ENCODE measurements around the gene ZNF608.

Gene ZNF608

DNA sequence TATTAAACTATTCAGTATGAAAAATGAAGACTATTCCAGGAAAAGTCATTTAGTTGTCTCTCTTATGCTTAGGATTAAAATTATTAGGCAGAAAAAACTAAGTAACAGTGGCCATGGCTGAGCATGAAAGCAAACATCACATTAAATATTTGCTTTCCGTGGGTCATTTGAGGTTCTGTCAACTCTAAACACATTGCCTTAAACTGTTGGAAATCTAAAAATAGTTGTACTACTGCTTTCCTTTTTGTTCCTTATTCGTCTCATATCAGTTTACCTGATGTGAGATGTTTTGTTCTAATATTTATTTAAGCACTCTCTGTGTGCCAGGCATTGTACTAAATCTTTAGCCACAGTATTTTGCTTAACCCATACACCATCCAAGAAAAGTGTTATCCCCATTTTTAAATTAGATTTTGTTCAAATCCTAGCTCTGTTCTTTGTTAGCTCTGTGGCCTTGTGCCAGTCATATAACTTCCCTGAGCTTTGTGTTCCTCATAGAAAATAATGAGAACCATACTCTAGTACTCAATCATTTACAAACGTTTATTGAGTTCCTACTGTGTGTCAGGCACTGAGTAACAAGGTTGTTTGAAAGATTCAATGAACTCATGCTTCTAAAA lies 18.7 kb upstream of the ZNF608 start:
- H3K4me1 Mint-ChIP-seq = no peaks in the 10 kb centered on the region
- DNase-seq = no peak

DNA sequence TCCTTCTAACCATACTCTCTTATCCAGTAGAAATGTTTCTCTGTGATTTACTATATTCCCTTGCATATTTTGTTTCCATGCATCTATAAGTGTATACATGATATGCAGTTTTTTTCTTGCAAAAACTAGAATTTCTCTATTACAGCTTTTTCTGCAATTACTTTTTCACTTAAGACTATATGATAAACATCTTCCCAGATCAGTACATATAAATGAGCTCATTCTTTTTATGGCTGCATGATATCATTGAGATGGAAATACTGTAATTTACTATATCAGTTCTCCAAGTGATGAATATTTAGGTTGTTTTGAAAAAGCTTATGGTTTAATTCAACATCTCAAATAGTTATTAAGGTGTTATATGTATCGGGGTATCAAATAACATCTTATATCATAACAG lies 18.1 kb upstream of the ZNF608 start:
- H3K9me3 Mint-ChIP-seq = no peaks in the 10 kb centered on the region
- DNase-seq = no peak
- H3K27me3 Mint-ChIP-seq = no peaks in the 10 kb centered on the region
- no peak overlapping the region for H3K4me3 Mint-ChIP-seq
- no peaks in the 10 kb centered on the region for H3K4me1 Mint-ChIP-seq
- no peak overlapping the region for H3K27ac Mint-ChIP-seq
- ATAC-seq = no peak

More for the DNA sequence above, 18.7 kb upstream of the ZNF608 start:
- Mint-ChIP-seq H3K27ac (no peak overlapping the region), H3K4me3 (no peak overlapping the region), H3K27me3 (no peaks in the 10 kb centered on the region), H3K9me3 (peaks cover 0 to 4% of the 10 kb centered on the region in 2 donors)
- ATAC-seq = no peak

DNA sequence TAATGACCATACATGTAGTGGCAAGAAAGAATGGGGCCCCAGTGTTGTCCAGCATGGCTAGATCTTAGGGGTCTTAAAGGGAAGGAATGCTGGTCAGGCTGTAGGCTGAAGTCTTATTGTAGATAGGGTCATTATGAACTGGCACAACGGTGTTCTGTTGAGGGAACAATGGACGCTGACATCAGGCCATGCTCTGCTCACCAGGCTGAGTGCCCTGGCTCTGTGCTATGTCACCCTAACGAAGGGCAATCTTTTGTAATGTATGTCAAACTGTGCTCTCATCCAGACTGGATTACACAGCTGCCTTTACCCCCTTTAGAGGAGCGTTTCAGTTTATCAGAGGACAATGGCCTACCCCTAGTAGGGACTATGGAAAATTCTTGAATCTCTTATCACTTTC lies 14.6 kb upstream of the ZNF608 start:
- H3K27me3 Mint-ChIP-seq = no peaks in the 10 kb centered on the region

DNA sequence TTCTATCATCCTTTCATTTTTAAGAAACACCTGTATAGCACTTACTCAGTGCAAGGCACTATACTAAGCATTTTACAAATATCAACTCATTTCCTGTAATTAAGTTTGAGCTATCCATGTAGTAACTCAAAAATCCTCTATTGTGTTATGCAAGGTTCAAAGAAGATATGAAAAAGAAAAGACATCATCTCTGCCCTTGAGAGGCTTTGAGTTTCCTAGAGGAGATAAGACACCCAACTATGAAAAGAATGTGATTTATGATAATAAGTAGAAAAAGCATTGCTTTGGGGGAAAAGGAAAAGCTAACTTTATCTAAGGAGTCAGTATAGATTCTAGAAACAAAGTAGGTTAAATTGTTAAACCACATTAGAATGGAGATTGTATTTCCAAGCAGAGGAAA lies 14.2 kb upstream of the ZNF608 start:
- H3K27ac Mint-ChIP-seq = no peak overlapping the region
- no peak for DNase-seq

More for the DNA sequence above, 14.6 kb upstream of the ZNF608 start:
- H3K4me3 Mint-ChIP-seq = no peak overlapping the region
- DNase-seq (no peak), ATAC-seq (no peak)
- no peaks in the 10 kb centered on the region for H3K9me3 Mint-ChIP-seq
- no peaks in the 10 kb centered on the region for H3K4me1 Mint-ChIP-seq
- H3K27ac Mint-ChIP-seq = no peak overlapping the region

DNA sequence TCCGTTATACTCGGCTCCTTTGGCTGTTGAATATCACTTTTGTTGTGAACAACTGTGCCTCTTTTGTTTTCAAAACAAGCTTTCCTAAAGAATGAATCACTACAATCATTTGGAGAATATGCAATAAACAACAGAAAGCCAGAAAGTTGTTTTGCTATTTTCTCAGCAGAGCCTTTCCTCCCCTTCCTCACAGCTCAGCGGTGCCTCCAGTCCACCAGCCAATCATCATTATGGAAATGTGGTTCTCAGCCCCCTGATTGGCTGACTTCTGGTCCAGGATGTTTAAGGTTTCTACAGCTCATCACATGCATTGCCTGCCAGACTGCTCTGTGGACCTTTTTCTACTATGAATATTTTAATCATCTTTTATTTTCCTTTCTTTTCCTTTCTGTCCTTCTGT lies 9.1 kb upstream of the ZNF608 start:
- no peaks in the 10 kb centered on the region for H3K4me1 Mint-ChIP-seq
- H3K27me3 Mint-ChIP-seq = peaks cover 24% of the 10 kb centered on the region
- peaks cover 0 to 9% of the 10 kb centered on the region in 2 donors for H3K9me3 Mint-ChIP-seq
- no peak for ATAC-seq
- DNase-seq = no peak
- no peak overlapping the region for H3K4me3 Mint-ChIP-seq
- no peak overlapping the region for H3K27ac Mint-ChIP-seq

More for the DNA sequence above, 14.2 kb upstream of the ZNF608 start:
- no peak for ATAC-seq
- no peaks in the 10 kb centered on the region for H3K9me3 Mint-ChIP-seq
- H3K27me3 Mint-ChIP-seq = no peaks in the 10 kb centered on the region
- H3K4me3 Mint-ChIP-seq = no peak overlapping the region
- no peaks in the 10 kb centered on the region for H3K4me1 Mint-ChIP-seq

DNA sequence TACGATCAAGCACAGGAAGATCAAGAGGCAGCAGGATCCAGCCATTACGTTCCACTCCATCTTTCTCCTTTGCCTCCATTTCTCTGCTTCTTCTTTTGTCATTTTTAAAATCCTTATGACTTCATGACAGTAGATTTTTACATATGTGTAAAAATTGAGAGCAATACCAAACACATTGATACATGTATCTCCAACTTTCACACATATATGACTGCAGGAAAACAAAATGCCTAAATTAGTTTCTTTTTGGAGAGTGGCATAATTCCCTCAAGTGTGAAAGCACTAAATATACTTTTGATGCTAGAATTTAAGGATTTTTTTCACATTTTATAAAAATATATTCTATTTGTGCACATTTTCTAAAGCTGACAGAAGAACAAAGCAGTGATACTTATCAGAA lies 8.6 kb upstream of the ZNF608 start:
- peaks cover 24% of the 10 kb centered on the region for H3K27me3 Mint-ChIP-seq
- no peak overlapping the region for H3K27ac Mint-ChIP-seq
- DNase-seq (no peak), ATAC-seq (no peak)
- no peak overlapping the region for H3K4me3 Mint-ChIP-seq
- peaks cover 0 to 9% of the 10 kb centered on the region in 2 donors for H3K9me3 Mint-ChIP-seq
- H3K4me1 Mint-ChIP-seq = no peaks in the 10 kb centered on the region

DNA sequence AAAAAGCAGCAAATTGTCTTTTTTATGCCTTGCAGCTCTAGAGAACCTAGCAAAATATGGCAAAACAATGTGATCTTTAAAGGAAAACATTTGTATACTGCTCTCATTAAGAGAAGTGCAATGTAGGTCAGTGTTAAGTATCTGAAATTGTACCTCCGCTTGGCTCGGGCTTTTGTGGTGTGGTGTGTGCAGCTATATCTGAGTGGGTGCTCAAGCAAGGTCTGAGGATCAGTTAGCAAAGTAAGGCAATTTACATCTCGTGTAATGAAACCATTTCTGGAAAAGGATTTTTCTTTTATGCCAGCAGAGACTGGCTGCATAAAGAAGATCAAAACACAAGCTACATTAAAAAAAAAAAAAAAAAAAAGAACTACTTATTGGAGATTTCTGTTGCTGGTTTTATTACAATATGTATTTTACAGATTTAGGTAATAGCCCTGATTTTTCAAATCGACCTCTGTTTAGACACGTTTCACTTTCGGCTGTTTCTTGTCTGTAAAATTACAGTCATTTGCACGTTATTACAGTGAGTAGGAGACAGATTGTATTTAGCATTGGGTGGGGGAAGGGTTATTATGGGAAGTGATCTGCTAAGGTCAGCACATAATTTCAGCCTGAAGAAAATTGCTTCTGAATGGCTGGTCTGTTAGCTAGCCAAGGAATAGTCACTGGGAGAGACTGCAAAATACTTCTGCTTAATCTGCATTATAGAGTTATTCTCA lies 7.9 kb upstream of the ZNF608 start:
- H3K9me3 Mint-ChIP-seq = peaks cover 0 to 9% of the 10 kb centered on the region in 2 donors
- DNase-seq (no peak), ATAC-seq (no peak)
- no peak overlapping the region for H3K4me3 Mint-ChIP-seq
- no peaks in the 10 kb centered on the region for H3K4me1 Mint-ChIP-seq
- peaks cover 24% of the 10 kb centered on the region for H3K27me3 Mint-ChIP-seq
- H3K27ac Mint-ChIP-seq = no peak overlapping the region

DNA sequence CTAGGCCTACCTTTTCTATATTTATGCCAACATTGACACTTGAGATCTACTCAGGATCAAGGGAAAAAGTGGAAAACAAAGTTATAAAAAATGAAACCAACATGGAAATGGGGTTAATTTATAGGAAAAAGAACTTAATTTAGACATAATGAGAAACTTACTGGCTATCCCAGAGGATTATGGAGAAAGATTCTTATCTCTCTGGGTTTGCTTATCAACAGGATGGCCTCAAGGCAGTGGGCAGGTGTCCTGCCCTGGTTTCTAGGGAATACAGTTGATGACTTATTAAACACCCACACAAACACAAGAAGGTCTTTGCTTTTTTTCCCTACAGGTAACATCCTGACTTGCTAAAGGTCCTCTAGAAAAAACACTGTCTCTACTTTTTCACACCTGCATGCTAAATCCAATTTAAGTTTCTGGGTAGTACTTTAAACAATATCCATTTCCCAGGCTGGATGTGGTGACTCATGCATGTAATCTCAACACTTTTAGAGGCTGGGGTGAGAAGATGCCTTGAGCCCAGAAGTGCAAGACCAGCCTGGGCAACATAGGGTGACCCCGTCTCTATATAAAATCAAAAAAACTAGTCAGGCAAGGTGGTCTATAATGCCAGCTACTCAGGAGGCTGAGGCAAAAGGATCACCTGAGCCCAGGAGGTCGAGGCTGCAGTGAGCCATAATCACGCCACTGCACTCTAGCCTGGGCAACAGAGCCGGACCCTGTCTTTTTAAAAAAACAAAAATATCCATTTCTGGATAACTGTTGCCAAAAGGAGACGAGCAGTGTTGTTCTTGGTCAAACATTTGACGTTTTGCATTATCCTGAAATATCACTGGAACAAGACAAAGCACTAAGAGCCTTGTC lies 6.6 kb upstream of the ZNF608 start:
- no peak for ATAC-seq
- no peak overlapping the region for H3K4me3 Mint-ChIP-seq
- H3K4me1 Mint-ChIP-seq = peaks cover 11% of the 10 kb centered on the region

DNA sequence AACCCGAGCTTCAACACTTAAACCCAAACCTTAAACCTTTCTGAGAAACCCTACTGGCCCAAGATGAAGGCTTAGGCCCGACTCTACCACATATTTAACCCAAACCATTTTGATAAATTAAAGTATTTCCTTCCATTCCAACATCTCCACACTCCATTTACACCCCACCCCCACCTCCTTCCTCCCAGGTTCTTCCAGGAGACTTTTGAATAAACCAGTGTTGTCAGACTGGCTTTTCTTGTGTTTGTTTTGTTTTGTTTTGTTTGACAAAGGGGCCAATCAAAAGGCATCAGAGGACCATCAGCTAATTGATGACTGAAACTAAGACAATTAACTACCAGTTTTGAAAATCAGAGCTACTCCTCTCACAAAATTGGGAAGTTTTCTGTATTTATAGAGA lies 4.6 kb upstream of the ZNF608 start:
- no peak for DNase-seq
- Mint-ChIP-seq H3K27me3 (peaks cover 24% of the 10 kb centered on the region), H3K9me3 (peaks cover 0 to 9% of the 10 kb centered on the region in 2 donors)

More for the DNA sequence above, 6.6 kb upstream of the ZNF608 start:
- H3K9me3 Mint-ChIP-seq = peaks cover 0 to 9% of the 10 kb centered on the region in 2 donors
- H3K27ac Mint-ChIP-seq = no peak overlapping the region
- DNase-seq = no peak
- peaks cover 24% of the 10 kb centered on the region for H3K27me3 Mint-ChIP-seq

DNA sequence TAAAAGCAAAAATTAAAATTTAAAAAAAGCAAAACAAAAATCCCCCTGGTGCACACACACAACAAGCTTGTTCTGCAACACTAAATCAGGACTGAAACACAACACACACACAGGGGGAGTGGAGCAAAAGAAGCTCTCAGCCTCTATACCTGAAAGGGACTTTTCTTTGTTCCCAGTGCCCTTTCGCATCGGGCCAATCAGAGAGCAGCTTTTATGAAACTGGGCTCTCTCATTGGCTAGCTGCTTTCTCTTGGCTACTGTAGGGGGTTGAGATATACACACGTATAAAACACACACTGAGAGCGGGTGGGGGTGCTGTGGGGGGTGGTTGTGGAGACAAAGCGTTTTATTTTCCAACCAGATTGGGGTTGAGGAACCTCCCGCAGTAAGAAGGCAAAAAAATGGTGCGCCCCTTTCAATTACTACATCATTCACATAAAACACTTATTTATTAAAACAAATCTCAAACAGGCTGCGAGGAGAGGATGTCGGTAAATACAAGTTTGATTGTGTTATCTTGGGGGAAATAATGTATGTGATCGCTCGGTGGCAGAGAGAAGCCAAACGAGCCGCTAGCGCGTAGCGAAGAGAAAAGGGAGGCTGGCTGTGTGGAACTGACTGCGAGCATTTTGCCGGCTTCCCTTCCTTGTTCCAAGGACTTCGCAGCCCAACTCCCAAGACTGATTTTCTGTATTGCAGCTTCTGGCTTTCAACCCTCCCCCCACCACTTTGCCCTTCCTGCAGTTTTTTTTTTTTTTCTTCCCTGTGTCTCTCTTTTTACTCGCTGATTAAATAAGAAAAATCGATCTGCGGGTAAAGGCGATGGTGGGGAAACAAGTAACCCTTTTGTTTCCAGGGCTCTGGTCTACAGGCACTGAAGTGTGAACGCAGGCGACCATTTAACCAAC lies 2.5 kb upstream of the ZNF608 start:
- DNase-seq = peak; percentile 7 to 11
- Mint-ChIP-seq H3K4me3 (peak overlapping the region; percentile 78 to 81), H3K27ac (no peak overlapping the region), H3K9me3 (peaks cover 0 to 9% of the 10 kb centered on the region in 2 donors), H3K27me3 (peaks cover 17% of the 10 kb centered on the region), H3K4me1 (peaks cover 36% of the 10 kb centered on the region)
- peak; percentile 82 for ATAC-seq

More for the DNA sequence above, 4.6 kb upstream of the ZNF608 start:
- Mint-ChIP-seq H3K4me1 (peaks cover 32% of the 10 kb centered on the region), H3K4me3 (no peak overlapping the region), H3K27ac (no peak overlapping the region)
- ATAC-seq = no peak

DNA sequence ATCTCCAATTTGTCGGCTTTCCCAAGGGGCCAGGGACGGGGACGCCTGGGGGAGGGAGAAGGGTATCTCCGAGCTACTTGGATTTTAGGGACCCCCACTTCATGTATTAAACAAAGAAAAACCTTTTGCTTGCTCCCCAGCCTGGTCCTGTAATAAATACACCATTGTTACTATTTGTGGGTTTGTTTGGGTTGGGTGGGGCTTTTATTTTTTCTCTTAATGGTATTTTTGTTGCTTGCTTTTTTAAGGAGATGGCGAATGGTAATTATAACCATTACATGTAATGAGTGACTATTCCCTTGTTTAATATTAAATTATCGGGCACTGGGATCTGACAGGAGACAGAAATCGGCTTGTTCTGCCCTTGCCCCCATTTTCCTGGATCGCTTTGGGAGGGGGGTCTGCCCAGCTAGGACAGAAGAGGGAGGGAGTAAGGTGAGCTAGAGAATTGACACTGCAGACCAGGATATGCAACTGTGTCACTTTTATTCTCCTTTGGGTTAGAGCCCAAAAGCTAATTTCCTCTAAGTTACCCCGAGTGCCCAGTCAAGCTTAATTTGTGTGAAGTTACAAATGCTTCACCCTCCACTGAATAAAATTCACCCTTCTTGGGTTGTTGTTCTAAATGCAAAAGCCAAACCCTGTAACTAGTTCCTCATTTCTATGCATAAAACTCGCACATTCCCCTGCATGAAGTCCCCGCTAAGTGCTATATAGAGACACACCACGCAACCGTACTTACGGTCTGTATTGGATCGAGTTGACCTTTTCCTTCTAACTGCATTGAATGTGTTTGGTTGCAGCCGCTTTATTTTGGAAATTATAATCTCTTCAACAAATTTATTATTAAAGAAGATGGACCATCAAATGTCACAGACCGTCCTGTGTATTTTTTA lies 1.6 kb upstream of the ZNF608 start:
- Mint-ChIP-seq H3K27me3 (peaks cover 17% of the 10 kb centered on the region), H3K27ac (no peak overlapping the region), H3K9me3 (peaks cover 0 to 9% of the 10 kb centered on the region in 2 donors), H3K4me1 (peaks cover 36% of the 10 kb centered on the region), H3K4me3 (peak overlapping the region; percentile 70 to 78)
- no peak for ATAC-seq
- DNase-seq = no peak

DNA sequence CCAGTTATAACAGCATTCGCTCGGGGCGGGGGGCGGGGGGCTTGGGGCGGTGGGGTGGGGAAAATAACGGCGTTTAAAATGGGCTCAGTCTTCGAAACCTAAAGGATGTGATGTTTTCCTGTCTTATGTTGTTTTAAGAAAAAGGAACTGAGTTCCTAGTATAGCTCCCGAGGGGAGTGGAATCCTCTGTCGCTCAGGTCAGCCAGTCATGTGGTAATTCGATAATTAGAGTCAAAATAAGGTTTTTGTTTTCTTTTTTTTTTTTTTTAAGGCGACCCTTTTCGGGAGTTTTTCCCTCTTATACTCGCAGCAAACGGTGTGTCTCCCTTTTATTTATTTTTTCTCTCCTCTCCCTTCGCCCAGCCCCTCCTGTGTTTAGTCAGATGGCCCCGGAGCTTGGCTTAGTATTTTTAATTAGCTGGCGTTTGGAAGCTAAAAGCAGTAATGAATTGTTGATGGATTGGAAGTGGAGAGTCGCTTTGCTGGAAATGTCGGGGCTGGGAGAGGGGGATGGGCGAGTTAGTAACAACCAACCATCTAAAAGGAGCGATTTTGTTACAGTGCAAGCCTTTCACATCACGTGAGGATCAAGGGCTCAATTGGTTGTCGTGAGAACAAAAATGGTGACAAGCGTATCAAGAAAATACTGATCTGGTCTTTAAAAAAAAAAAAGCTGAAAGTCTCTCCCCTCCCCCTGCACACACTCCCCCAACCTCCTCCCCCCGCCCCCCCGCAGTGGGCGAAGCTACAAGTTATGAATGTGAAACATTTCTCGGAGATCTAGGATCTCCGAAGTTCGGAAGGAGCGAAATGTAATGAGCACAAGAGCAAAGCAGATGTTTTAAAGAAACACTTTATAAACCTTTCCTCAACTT lies 714 bp upstream of the ZNF608 start:
- peaks cover 36% of the 10 kb centered on the region for H3K4me1 Mint-ChIP-seq
- DNase-seq (no peak), ATAC-seq (no peak)

More for the DNA sequence above, 714 bp upstream of the ZNF608 start:
- Mint-ChIP-seq H3K27me3 (peaks cover 16% of the 10 kb centered on the region), H3K4me3 (peak overlapping the region; percentile 70 to 78), H3K9me3 (peaks cover 0 to 9% of the 10 kb centered on the region in 2 donors), H3K27ac (no peak overlapping the region)
